PFSK-1 (cell line): ENCODE results near the gene ANO4.

Experiments used
- FOXP2 ChIP-seq: optimal IDR thresholded peaks from 2 replicates; pipeline ENCODE3; 2011; ENCODE audit warnings: borderline replicate concordance, control low read depth, inconsistent platforms; ENCODE audit not compliant: insufficient read depth; ENCODE audit errors: extremely low read length, extremely low read depth
- POLR2AphosphoS5 ChIP-seq: IDR thresholded peaks from 2 replicates; pipeline ENCODE4 v1.6.1; 2012; ENCODE audit warnings: low read depth, mild to moderate bottlenecking, control low read depth, low read length, moderate library complexity
- SIN3A ChIP-seq: IDR thresholded peaks from 2 replicates; pipeline ENCODE4 v1.6.1; 2012; ENCODE audit warnings: mild to moderate bottlenecking, low read length, moderate library complexity, borderline replicate concordance; ENCODE audit not compliant: insufficient read depth
- TAF1 ChIP-seq: IDR thresholded peaks from 2 replicates; pipeline ENCODE4 v1.6.1; 2012; ENCODE audit warnings: low read length, control low read depth, borderline replicate concordance; ENCODE audit not compliant: insufficient read depth
- TF ChIP-seq, protein P1 (sequence below), 2 experiments: IDR thresholded peaks; 2 replicates each; pipeline versions ENCODE4 v1.6.1 to v1.8.0; 2011 to 2012; ENCODE audit warnings: low read depth in 2 of 2, low read length in 2 of 2, control low read depth in 1 of 2, inconsistent platforms in 1 of 2, mild to moderate bottlenecking in 1 of 2, moderate library complexity in 1 of 2; ENCODE audit not compliant: insufficient read depth in 1 of 2

GRCh38 chr12:101116911-101117310 is 322.3 kb downstream of the ANO4 start:
- TF ChIP-seq, protein P1, sequence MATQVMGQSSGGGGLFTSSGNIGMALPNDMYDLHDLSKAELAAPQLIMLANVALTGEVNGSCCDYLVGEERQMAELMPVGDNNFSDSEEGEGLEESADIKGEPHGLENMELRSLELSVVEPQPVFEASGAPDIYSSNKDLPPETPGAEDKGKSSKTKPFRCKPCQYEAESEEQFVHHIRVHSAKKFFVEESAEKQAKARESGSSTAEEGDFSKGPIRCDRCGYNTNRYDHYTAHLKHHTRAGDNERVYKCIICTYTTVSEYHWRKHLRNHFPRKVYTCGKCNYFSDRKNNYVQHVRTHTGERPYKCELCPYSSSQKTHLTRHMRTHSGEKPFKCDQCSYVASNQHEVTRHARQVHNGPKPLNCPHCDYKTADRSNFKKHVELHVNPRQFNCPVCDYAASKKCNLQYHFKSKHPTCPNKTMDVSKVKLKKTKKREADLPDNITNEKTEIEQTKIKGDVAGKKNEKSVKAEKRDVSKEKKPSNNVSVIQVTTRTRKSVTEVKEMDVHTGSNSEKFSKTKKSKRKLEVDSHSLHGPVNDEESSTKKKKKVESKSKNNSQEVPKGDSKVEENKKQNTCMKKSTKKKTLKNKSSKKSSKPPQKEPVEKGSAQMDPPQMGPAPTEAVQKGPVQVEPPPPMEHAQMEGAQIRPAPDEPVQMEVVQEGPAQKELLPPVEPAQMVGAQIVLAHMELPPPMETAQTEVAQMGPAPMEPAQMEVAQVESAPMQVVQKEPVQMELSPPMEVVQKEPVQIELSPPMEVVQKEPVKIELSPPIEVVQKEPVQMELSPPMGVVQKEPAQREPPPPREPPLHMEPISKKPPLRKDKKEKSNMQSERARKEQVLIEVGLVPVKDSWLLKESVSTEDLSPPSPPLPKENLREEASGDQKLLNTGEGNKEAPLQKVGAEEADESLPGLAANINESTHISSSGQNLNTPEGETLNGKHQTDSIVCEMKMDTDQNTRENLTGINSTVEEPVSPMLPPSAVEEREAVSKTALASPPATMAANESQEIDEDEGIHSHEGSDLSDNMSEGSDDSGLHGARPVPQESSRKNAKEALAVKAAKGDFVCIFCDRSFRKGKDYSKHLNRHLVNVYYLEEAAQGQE (IDR thresholded peaks at IDR 0.05; ENCODE audit: insufficient read depth in 1 of 2, low read depth in 2 of 2, low read length in 2 of 2) = no peak
- TF ChIP-seq FOXP2 (no peak), SIN3A (no peak), POLR2AphosphoS5 (no peak), TAF1 (no peak)
